MM.1S (cell line): ENCODE measurements around the gene C12orf50.

Source experiments
- CTCF ChIP-seq: fragments of 300-600 bp; sonication (generic); IDR thresholded peaks from 2 replicates; pipeline ENCODE4 v1.5.1; 2016; ENCODE audit warnings: antibody characterized with exemption, low read length, mixed read lengths
- EZH2 ChIP-seq: fragments of 300-600 bp; sonication (generic); optimal IDR thresholded peaks from 2 replicates; pipeline ENCODE3; 2017; ENCODE audit warnings: low read depth, mild to moderate bottlenecking, antibody characterized with exemption, low read length, mixed read lengths

GRCh38 chr12:87933991-87934390 is 95.2 kb downstream of the C12orf50 start:
- no peak for TF ChIP-seq EZH2
- TF ChIP-seq CTCF: no peak
